Neural cell (in vitro differentiated cells): ENCODE measurements around the gene OTOG. TPM values are rescaled to one million over a fixed set of nuclear protein-coding genes. Genes with fewer than 3 reads are reported as not detected.

Experiments
- H2AFZ ChIP-seq: fragments of 200-600, 300-800 bp; sonication (generic), shearing (Covaris generic); 2 replicates; pipeline ENCODE4 v1.6.0; 2014; ENCODE audit warnings: low read depth, mild to moderate bottlenecking, antibody characterized with exemption, low read length, moderate library complexity
- H3F3A ChIP-seq: fragments of 200-600 bp; shearing (Covaris generic); 2 replicates; pipeline ENCODE4 v1.6.1; 2016; ENCODE audit warnings: mild to moderate bottlenecking, moderate library complexity, mixed read lengths, antibody characterized with exemption, low read length; ENCODE audit not compliant: insufficient read depth, poor library complexity, severe bottlenecking
- H3K27ac ChIP-seq: fragments of 200-600, 300-800 bp; sonication (generic), shearing (Covaris generic); 2 replicates; pipeline ENCODE4 v1.5.1; 2014; ENCODE audit warnings: mild to moderate bottlenecking, low read length, moderate library complexity
- H3K27me3 ChIP-seq: fragments of 300-800, 200-600 bp; sonication (generic), shearing (Covaris generic); 2 replicates; pipeline ENCODE4 v1.6.0; 2014; ENCODE audit warnings: mild to moderate bottlenecking, low read depth, low read length, moderate library complexity; ENCODE audit not compliant: insufficient read depth
- H3K36me3 ChIP-seq: fragments of 300-800, 200-600 bp; sonication (generic), shearing (Covaris generic); 2 replicates; pipeline ENCODE4 v1.5.1; 2014; ENCODE audit warnings: mild to moderate bottlenecking, antibody characterized with exemption, low read length, moderate library complexity; ENCODE audit not compliant: insufficient read depth
- H3K4me2 ChIP-seq: fragments of 300-800, 200-600 bp; sonication (generic), shearing (Covaris generic); 2 replicates; pipeline ENCODE4 v1.6.0; 2014; ENCODE audit warnings: mild to moderate bottlenecking, low read length
- H3K4me3 ChIP-seq: fragments of 300-800, 200-600 bp; sonication (generic), shearing (Covaris generic); 2 replicates; pipeline ENCODE4 v1.5.1; 2014; ENCODE audit warnings: mild to moderate bottlenecking, low read length, moderate library complexity
- H3K79me2 ChIP-seq: fragments of 200-600 bp; shearing (Covaris generic); replicated peaks from 2 replicates; pipeline ENCODE4 v1.6.0; 2014; ENCODE audit warnings: mild to moderate bottlenecking, low read length, moderate library complexity; ENCODE audit not compliant: insufficient read depth
- H3K9ac ChIP-seq: fragments of 300-800, 200-600 bp; sonication (generic), shearing (Covaris generic); 2 replicates; pipeline ENCODE4 v1.6.1; 2016; ENCODE audit warnings: mild to moderate bottlenecking, low read length, mixed read lengths
- H3K9me2 ChIP-seq: fragments of 200-600 bp; shearing (Covaris generic); 2 replicates; pipeline ENCODE4 v1.6.1; 2016; ENCODE audit warnings: mild to moderate bottlenecking, low read length, mixed read lengths; ENCODE audit not compliant: insufficient read depth
- H3K9me3 ChIP-seq: fragments of 200-600, 300-800 bp; sonication (generic), shearing (Covaris generic); 2 replicates; pipeline ENCODE4 v1.6.1; 2016; ENCODE audit warnings: mild to moderate bottlenecking, mixed run types, low read length, moderate library complexity, mixed read lengths
- H4K20me1 ChIP-seq: fragments of 200-600 bp; shearing (Covaris generic); 2 replicates; pipeline ENCODE4 v1.6.1; 2016; ENCODE audit warnings: mild to moderate bottlenecking, mixed run types; ENCODE audit not compliant: insufficient read depth
- EP300 ChIP-seq: fragments of 450-650 bp; conservative IDR thresholded peaks from 2 replicates; pipeline ENCODE4 v1.6.1; 2014; ENCODE audit warnings: antibody characterized with exemption, mild to moderate bottlenecking, moderate library complexity; ENCODE audit not compliant: poor library complexity, severe bottlenecking
- EZH2 ChIP-seq: fragments of 200-600, 300-800 bp; shearing (Covaris generic), sonication (generic); IDR thresholded peaks from 2 replicates; pipeline ENCODE4 v1.6.1; 2014; ENCODE audit warnings: antibody characterized with exemption, low read length, borderline replicate concordance, mild to moderate bottlenecking; ENCODE audit not compliant: insufficient read depth, poor library complexity, severe bottlenecking
- MXI1 ChIP-seq: fragments of 450-650 bp; conservative IDR thresholded peaks from 2 replicates; pipeline ENCODE4 v1.6.1; 2014; ENCODE audit warnings: antibody characterized with exemption, mild to moderate bottlenecking; ENCODE audit not compliant: poor library complexity, severe bottlenecking
- POLR2AphosphoS5 ChIP-seq: IDR thresholded peaks from 2 replicates; pipeline ENCODE4 v1.6.1; 2012
- RAD21 ChIP-seq: fragments of 450-650 bp; conservative IDR thresholded peaks from 2 replicates; pipeline ENCODE4 v1.6.1; 2014; ENCODE audit warnings: antibody characterized with exemption, mild to moderate bottlenecking, moderate library complexity
- SMC3 ChIP-seq: fragments of 450-650 bp; conservative IDR thresholded peaks from 2 replicates; pipeline ENCODE4 v1.6.1; 2014; ENCODE audit warnings: antibody characterized with exemption, mild to moderate bottlenecking, moderate library complexity; ENCODE audit not compliant: poor library complexity
- TAF1 ChIP-seq: IDR thresholded peaks from 2 replicates; pipeline ENCODE4 v1.6.1; 2012; ENCODE audit warnings: low read depth
- polyA plus RNA-seq: library from polyadenylated mRNA; depleted of rRNA; stranded (reverse); fragments of >200 nt; gene quantifications from 2 replicates; pipeline ENCODE4 v1.2.3, GENCODE V29; 2014
- TF ChIP-seq, protein P1 (sequence below): IDR thresholded peaks from 2 replicates; pipeline ENCODE4 v1.6.1; 2012; ENCODE audit warnings: borderline replicate concordance
- TF ChIP-seq, protein P2 (sequence below): fragments of 450-650 bp; IDR thresholded peaks from 2 replicates; pipeline ENCODE4 v1.5.1; 2014; ENCODE audit warnings: antibody characterized with exemption, mild to moderate bottlenecking, moderate library complexity; ENCODE audit not compliant: poor library complexity, severe bottlenecking

The OTOG gene
- polyA plus RNA-seq, 1 donor from 2014 or later, result not detected

DNA sequence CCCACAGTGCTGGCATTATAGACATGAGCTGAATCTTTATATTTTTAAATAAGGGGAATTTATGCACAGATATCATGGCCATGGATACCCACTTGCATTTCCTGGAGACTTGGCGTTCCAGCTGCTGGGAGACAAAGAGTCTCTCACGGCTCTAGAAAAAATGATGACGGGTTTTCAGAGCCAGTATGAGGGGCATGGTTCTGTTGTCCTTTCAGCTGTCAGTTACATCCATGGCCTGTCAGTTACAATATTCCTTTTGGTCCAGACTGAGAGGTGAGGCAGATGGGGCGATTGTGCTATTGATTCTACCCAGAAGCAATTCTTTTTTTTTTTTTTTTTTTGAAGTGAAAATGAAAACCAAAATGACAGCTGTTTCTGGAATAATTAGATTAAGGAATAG is 32.6 kb upstream of the OTOG start:
- Histone ChIP-seq H3K4me3 (no peak overlapping the region), H3K9ac (no peak overlapping the region), H3K79me2 (no peaks in the 10 kb centered on the region), H3K4me2 (no peak overlapping the region), H2AFZ (no peak overlapping the region), H3K9me3 (no peaks in the 10 kb centered on the region), H3K9me2 (no peaks in the 10 kb centered on the region), H3K36me3 (no peaks in the 10 kb centered on the region), H3F3A (no peaks in the 10 kb centered on the region), H3K27ac (no peak overlapping the region), H3K27me3 (no peaks in the 10 kb centered on the region), H4K20me1 (no peaks in the 10 kb centered on the region)
- TF ChIP-seq, protein P1, sequence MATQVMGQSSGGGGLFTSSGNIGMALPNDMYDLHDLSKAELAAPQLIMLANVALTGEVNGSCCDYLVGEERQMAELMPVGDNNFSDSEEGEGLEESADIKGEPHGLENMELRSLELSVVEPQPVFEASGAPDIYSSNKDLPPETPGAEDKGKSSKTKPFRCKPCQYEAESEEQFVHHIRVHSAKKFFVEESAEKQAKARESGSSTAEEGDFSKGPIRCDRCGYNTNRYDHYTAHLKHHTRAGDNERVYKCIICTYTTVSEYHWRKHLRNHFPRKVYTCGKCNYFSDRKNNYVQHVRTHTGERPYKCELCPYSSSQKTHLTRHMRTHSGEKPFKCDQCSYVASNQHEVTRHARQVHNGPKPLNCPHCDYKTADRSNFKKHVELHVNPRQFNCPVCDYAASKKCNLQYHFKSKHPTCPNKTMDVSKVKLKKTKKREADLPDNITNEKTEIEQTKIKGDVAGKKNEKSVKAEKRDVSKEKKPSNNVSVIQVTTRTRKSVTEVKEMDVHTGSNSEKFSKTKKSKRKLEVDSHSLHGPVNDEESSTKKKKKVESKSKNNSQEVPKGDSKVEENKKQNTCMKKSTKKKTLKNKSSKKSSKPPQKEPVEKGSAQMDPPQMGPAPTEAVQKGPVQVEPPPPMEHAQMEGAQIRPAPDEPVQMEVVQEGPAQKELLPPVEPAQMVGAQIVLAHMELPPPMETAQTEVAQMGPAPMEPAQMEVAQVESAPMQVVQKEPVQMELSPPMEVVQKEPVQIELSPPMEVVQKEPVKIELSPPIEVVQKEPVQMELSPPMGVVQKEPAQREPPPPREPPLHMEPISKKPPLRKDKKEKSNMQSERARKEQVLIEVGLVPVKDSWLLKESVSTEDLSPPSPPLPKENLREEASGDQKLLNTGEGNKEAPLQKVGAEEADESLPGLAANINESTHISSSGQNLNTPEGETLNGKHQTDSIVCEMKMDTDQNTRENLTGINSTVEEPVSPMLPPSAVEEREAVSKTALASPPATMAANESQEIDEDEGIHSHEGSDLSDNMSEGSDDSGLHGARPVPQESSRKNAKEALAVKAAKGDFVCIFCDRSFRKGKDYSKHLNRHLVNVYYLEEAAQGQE, result no peak
- TF ChIP-seq, protein P2, sequence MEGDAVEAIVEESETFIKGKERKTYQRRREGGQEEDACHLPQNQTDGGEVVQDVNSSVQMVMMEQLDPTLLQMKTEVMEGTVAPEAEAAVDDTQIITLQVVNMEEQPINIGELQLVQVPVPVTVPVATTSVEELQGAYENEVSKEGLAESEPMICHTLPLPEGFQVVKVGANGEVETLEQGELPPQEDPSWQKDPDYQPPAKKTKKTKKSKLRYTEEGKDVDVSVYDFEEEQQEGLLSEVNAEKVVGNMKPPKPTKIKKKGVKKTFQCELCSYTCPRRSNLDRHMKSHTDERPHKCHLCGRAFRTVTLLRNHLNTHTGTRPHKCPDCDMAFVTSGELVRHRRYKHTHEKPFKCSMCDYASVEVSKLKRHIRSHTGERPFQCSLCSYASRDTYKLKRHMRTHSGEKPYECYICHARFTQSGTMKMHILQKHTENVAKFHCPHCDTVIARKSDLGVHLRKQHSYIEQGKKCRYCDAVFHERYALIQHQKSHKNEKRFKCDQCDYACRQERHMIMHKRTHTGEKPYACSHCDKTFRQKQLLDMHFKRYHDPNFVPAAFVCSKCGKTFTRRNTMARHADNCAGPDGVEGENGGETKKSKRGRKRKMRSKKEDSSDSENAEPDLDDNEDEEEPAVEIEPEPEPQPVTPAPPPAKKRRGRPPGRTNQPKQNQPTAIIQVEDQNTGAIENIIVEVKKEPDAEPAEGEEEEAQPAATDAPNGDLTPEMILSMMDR, result no peak
- no peak for TF ChIP-seq EP300
- no peak for TF ChIP-seq TAF1
- no peak for TF ChIP-seq EZH2
- no peak for TF ChIP-seq POLR2AphosphoS5
- no peak for TF ChIP-seq MXI1

DNA sequence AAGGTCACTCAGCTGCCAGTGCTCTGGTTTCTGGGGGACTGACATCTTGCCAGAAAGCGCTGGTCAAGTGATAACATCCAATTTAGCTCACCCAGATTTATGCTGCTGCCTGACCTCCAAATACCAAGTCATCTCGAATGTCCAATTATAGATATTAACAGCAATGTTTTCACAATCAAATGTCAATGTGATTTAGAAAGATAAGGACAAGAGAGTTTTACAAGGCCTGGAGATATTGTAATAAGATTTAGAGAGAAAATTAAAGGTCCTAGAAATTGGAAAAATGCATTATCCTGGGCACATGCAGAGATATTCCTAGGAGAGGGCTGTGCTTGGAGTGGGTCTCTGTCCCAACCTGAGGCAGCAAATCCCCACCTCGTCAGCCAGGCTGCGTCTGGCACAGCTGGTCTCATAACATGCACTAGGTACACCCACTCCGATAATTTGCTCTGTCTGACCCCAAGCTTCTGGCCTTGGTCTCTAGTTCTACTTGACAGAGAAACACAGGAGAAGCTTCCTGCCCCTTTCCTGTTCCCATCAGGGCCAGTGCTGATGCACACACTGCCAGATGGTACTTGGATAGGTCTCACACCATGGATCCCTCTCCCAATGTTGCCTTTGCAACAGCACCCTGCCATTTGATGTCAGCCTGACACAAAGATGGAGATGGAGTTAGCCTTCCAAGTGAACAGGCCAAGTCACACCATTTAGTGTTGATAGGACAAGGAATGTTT is 31.4 kb upstream of the OTOG start:
- TF ChIP-seq SMC3 (no peak), RAD21 (no peak), MXI1 (no peak), EZH2 (no peak), EP300 (no peak), TAF1 (no peak), POLR2AphosphoS5 (no peak)
- TF ChIP-seq, protein P1, result no peak
- TF ChIP-seq, protein P2, result no peak
- Histone ChIP-seq H3K27me3 (no peaks in the 10 kb centered on the region), H3K4me3 (no peak overlapping the region)

More for the DNA sequence above, 31.4 kb upstream of the OTOG start:
- Histone ChIP-seq H3K9me3 (no peaks in the 10 kb centered on the region), H3K4me2 (no peak overlapping the region), H3K9me2 (no peaks in the 10 kb centered on the region), H3K27ac (no peak overlapping the region), H3K79me2 (no peaks in the 10 kb centered on the region), H3K9ac (no peak overlapping the region), H4K20me1 (no peaks in the 10 kb centered on the region), H3F3A (no peaks in the 10 kb centered on the region), H2AFZ (no peak overlapping the region), H3K36me3 (no peaks in the 10 kb centered on the region)
